Endodermal cell (in vitro differentiated cells): ENCODE data around the gene ARAP2. TPM values are rescaled to one million over a fixed set of nuclear protein-coding genes. Genes with fewer than 3 reads are reported as not detected.

ENCODE experiments used
- DNase-seq: peaks from one replicate; pipeline ENCODE4 v3.0.0-alpha.2; 2017
- H3K27ac ChIP-seq: 2 replicates; pipeline ENCODE4 v1.5.1; 2013; ENCODE audit warnings: mild to moderate bottlenecking, low read depth, low read length, moderate library complexity
- H3K27me3 ChIP-seq: 2 replicates; pipeline ENCODE4 v1.6.1; 2013; ENCODE audit warnings: mild to moderate bottlenecking, low read length, moderate library complexity; ENCODE audit not compliant: insufficient read depth, control insufficient read depth, poor library complexity, severe bottlenecking
- H3K36me3 ChIP-seq: 2 replicates; pipeline ENCODE4 v1.7.0; 2013; ENCODE audit warnings: mild to moderate bottlenecking, low read length, moderate library complexity; ENCODE audit not compliant: control insufficient read depth, insufficient read depth
- H3K4me1 ChIP-seq: one replicate; pipeline ENCODE4 v1.7.0; 2013; ENCODE audit warnings: low read length; ENCODE audit not compliant: control insufficient read depth, insufficient read depth
- H3K4me3 ChIP-seq: 2 replicates; pipeline ENCODE4 v1.5.1; 2013; ENCODE audit warnings: mild to moderate bottlenecking, low read length, moderate library complexity
- H3K9ac ChIP-seq: 2 replicates; pipeline ENCODE4 v1.6.1; 2013; ENCODE audit warnings: mild to moderate bottlenecking, low read length, moderate library complexity; ENCODE audit not compliant: poor library complexity, severe bottlenecking; ENCODE audit errors: extremely low read depth
- H3K9me3 ChIP-seq: 2 replicates; pipeline ENCODE4 v1.6.1; 2013; ENCODE audit warnings: mild to moderate bottlenecking, low read length, moderate library complexity; ENCODE audit not compliant: control insufficient read depth
- H3K27ac Mint-ChIP-seq: 2 replicates; pipeline ENCODE4 v1.8.0; 2020; ENCODE audit warnings: mixed read lengths
- H3K27me3 Mint-ChIP-seq: 2 replicates; pipeline ENCODE4 v1.8.0; 2021; ENCODE audit warnings: mild to moderate bottlenecking, mixed read lengths; ENCODE audit not compliant: insufficient read depth
- H3K36me3 Mint-ChIP-seq: 2 replicates; pipeline ENCODE4 v1.8.0; 2020; ENCODE audit warnings: low read depth, mixed read lengths
- H3K4me1 Mint-ChIP-seq: 2 replicates; pipeline ENCODE4 v1.8.0; 2020; ENCODE audit warnings: mixed read lengths
- H3K4me3 Mint-ChIP-seq: 2 replicates; pipeline ENCODE4 v1.8.0; 2020; ENCODE audit warnings: mild to moderate bottlenecking, moderate library complexity, mixed read lengths
- H3K9me3 Mint-ChIP-seq: 2 replicates; pipeline ENCODE4 v1.8.0; 2020; ENCODE audit warnings: mild to moderate bottlenecking, mixed read lengths
- CTCF ChIP-seq: fragments of 200-600 bp; sonication (generic); conservative IDR thresholded peaks from 2 replicates; pipeline ENCODE4 v1.5.0; 2021; ENCODE audit warnings: antibody characterized with exemption, mild to moderate bottlenecking
- WGBS, 2 experiments: methylation state at CpG; one replicate each; pipeline versions ENCODE4 v1.1.5 to v1.1.7; 2013; ENCODE audit warnings: missing lambda C conversion rate in 2 of 2, mixed read lengths in 1 of 2; ENCODE audit not compliant: insufficient coverage in 1 of 2, insufficient read length in 1 of 2; 5-methylcytosine and 5-hydroxymethylcytosine counted together
- total RNA-seq, 2 donors: library from RNA; stranded (reverse); fragmentation: NEBNext Ultra II Directional in 1 of 2; extraction: Animal tissue kit (Norgen Biotek cat#: 25700) in 1 of 2; gene quantifications; 2 replicates in 1 of 2; 3 replicates in 1 of 2; pipeline ENCODE4 v1.2.1, GENCODE V29; 2021

The ARAP2 gene
- total RNA-seq, 2 donors from 2014 or later, result 2.2 to 5.5 TPM

- Mint-ChIP-seq H3K27me3 (no peaks in the 10 kb centered on the region), H3K27ac (no peak overlapping the region), H3K4me3 (no peak overlapping the region), H3K4me1 (no peaks in the 10 kb centered on the region), H3K9me3 (no peaks in the 10 kb centered on the region), H3K36me3 (no peaks in the 10 kb centered on the region)
- Histone ChIP-seq H3K4me1 (no peaks in the 10 kb centered on the region), H3K27me3 (no peaks in the 10 kb centered on the region), H3K9ac (no peak overlapping the region), H3K4me3 (no peak overlapping the region), H3K27ac (no peak overlapping the region), H3K9me3 (no peaks in the 10 kb centered on the region), H3K36me3 (no peaks in the 10 kb centered on the region)
- DNase-seq, result no peak
- WGBS, 2 experiments, result 86 to 94% methylated on average over 2 of the region's 2 CpGs
- no peak for TF ChIP-seq CTCF
Observed at GRCh38 chr4:36264207-36264826, 20.0 kb upstream of the ARAP2 start.

- no peak overlapping the region for H3K9ac ChIP-seq
Observed at GRCh38 chr4:36260731-36261130, 16.4 kb upstream of the ARAP2 start.

GRCh38 chr4:36256398-36256891 is 12.1 kb upstream of the ARAP2 start:
- H3K4me1 Mint-ChIP-seq, result no peaks in the 10 kb centered on the region
- no peaks in the 10 kb centered on the region for H3K36me3 ChIP-seq
- H3K4me3 ChIP-seq, result no peak overlapping the region

More at GRCh38 chr4:36260731-36261130, 16.4 kb upstream of the ARAP2 start:
- no peaks in the 10 kb centered on the region for H3K27me3 ChIP-seq
- H3K27me3 Mint-ChIP-seq, result no peaks in the 10 kb centered on the region
- H3K9me3 ChIP-seq, result no peaks in the 10 kb centered on the region
- H3K27ac Mint-ChIP-seq, result no peak overlapping the region
- H3K9me3 Mint-ChIP-seq, result no peaks in the 10 kb centered on the region
- no peaks in the 10 kb centered on the region for H3K36me3 ChIP-seq
- H3K4me3 ChIP-seq, result no peak overlapping the region
- WGBS, 2 experiments, result 87 to 100% methylated on average over 1 to 5 of the region's 5 CpGs
- no peak for DNase-seq
- no peak for TF ChIP-seq CTCF
- H3K4me1 Mint-ChIP-seq, result no peaks in the 10 kb centered on the region
- no peaks in the 10 kb centered on the region for H3K36me3 Mint-ChIP-seq
- no peak overlapping the region for H3K4me3 Mint-ChIP-seq
- H3K4me1 ChIP-seq, result no peaks in the 10 kb centered on the region
- no peak overlapping the region for H3K27ac ChIP-seq

More at GRCh38 chr4:36256398-36256891, 12.1 kb upstream of the ARAP2 start:
- Histone ChIP-seq H3K4me1 (no peaks in the 10 kb centered on the region), H3K9ac (no peak overlapping the region), H3K9me3 (no peaks in the 10 kb centered on the region), H3K27me3 (no peaks in the 10 kb centered on the region), H3K27ac (no peak overlapping the region)
- no peak overlapping the region for H3K27ac Mint-ChIP-seq
- H3K27me3 Mint-ChIP-seq, result no peaks in the 10 kb centered on the region
- TF ChIP-seq CTCF, result no peak
- no peak for DNase-seq
- H3K4me3 Mint-ChIP-seq, result no peak overlapping the region
- H3K9me3 Mint-ChIP-seq, result no peaks in the 10 kb centered on the region
- WGBS, 2 experiments, result 55 to 83% methylated on average over 2 to 6 of the region's 6 CpGs
- no peaks in the 10 kb centered on the region for H3K36me3 Mint-ChIP-seq
